GM12878 (cell line): Measurements from ENCODE around the gene DENND1B. TPM values are rescaled to one million over a fixed set of nuclear protein-coding genes. Genes with fewer than 3 reads are reported as not detected.

ENCODE experiments used
- ATAC-seq: fragments of 200-7000 bp; cut with Tn5 transposase; 3 replicates; pipeline ENCODE4 v1.9.1; 2020; ENCODE audit warnings: mild to moderate bottlenecking, moderate library complexity
- BruUV-seq: library from RNA; stranded (reverse); fragments of 400-500 nt; replicated peaks from 2 replicates; lab custom pipeline; 2021; lab: Mats Ljungman, UMichigan
- CTCF ChIA-PET: fragments of 300-600 bp; sonication (Branson Sonifier 250); formaldehyde crosslinking; extraction: SDS; loops from one replicate; lab custom pipeline; 2021; ENCODE audit warnings: inconsistent platforms; lab: Yijun Ruan, JAX
- POLR2A ChIA-PET: fragments of 350-600 bp; formaldehyde crosslinking; extraction: SDS; loops from one replicate; lab custom pipeline; 2021; ENCODE audit warnings: inconsistent platforms; lab: Charles Lee
- RAD21 ChIA-PET: fragments of 300-600 bp; sonication (Branson Sonifier 250); formaldehyde crosslinking; loops from one replicate; lab custom pipeline; 2023; ENCODE audit warnings: antibody characterized with exemption; ENCODE audit not compliant: unreplicated experiment; lab: Charles Lee
- SMC1A ChIA-PET: fragments of 300-600 bp; sonication (Branson Sonifier 250); formaldehyde crosslinking; loops from one replicate; lab custom pipeline; 2023; ENCODE audit not compliant: unreplicated experiment, uncharacterized antibody; lab: Charles Lee
- DNase-seq: peaks from one replicate; pipeline ENCODE4 v3.0.0-alpha.2; 2011; ENCODE audit warnings: low read depth, low spot score
- FAIRE-seq: peaks from 3 replicates; lab custom pipeline; 2011; peaks lifted over from hg19 to GRCh38; lab: Jason Lieb, UNC
- H2AFZ ChIP-seq: 2 replicates; pipeline ENCODE4 v1.6.0; 2011; ENCODE audit warnings: low read depth, low read length, control low read depth; ENCODE audit not compliant: control insufficient read depth
- H3K27ac ChIP-seq: 2 replicates; pipeline ENCODE4 v1.5.1; 2011; ENCODE audit warnings: control low read depth; ENCODE audit not compliant: control insufficient read depth, insufficient read depth
- H3K27me3 ChIP-seq, 2 experiments: replicated peaks in 1 of 2; 2 replicates each; pipeline versions ENCODE4 v1.6.0 to v1.6.1; 2011; ENCODE audit warnings: low read length in 1 of 2; ENCODE audit not compliant: control insufficient read depth in 2 of 2, insufficient read depth in 2 of 2
- H3K36me3 ChIP-seq, 2 experiments: 2 replicates each; pipeline ENCODE4 v1.5.1; 2011; ENCODE audit warnings: low read length in 1 of 2; ENCODE audit not compliant: control insufficient read depth in 2 of 2, insufficient read depth in 2 of 2
- H3K4me1 ChIP-seq: 2 replicates; pipeline ENCODE4 v1.6.1; 2011; ENCODE audit warnings: mild to moderate bottlenecking, low read length, moderate library complexity, mixed read lengths; ENCODE audit not compliant: control insufficient read depth, insufficient read depth
- H3K4me2 ChIP-seq: 2 replicates; pipeline ENCODE4 v1.6.0; 2011; ENCODE audit warnings: control low read depth; ENCODE audit not compliant: control insufficient read depth, insufficient read depth
- H3K4me3 ChIP-seq: fragments of 200-600 bp; sonication (generic); 2 replicates; pipeline ENCODE4 v1.5.1; 2016
- H3K79me2 ChIP-seq: 2 replicates; pipeline ENCODE4 v1.6.0; 2011; ENCODE audit warnings: low read length; ENCODE audit not compliant: control insufficient read depth, insufficient read depth
- H3K9ac ChIP-seq: 2 replicates; pipeline ENCODE4 v1.8.0; 2011; ENCODE audit warnings: low read length, control low read depth, mixed read lengths; ENCODE audit not compliant: control insufficient read depth, insufficient read depth
- H3K9me3 ChIP-seq: replicated peaks from 3 replicates; pipeline ENCODE4 v1.5.1; 2011; ENCODE audit warnings: mild to moderate bottlenecking, low read length; ENCODE audit not compliant: control insufficient read depth, insufficient read depth
- H4K20me1 ChIP-seq: 2 replicates; pipeline ENCODE4 v1.6.0; 2011; ENCODE audit not compliant: control insufficient read depth, insufficient read depth
- EED ChIP-seq: sonication (generic); IDR thresholded peaks from 2 replicates; pipeline ENCODE4 v1.6.1; 2016; ENCODE audit warnings: antibody characterized with exemption, low read depth
- EP300 ChIP-seq, 2 experiments: fragments of 150-350 bp in 1 of 2; IDR thresholded peaks; 2 replicates each; pipeline ENCODE4 v1.6.1; 2011 to 2012; ENCODE audit warnings: low read depth in 2 of 2, low read length in 2 of 2, borderline replicate concordance in 1 of 2, improper control_type of control experiment in 1 of 2, inconsistent platforms in 1 of 2; ENCODE audit not compliant: control insufficient read depth in 1 of 2
- HDGF ChIP-seq: fragments of 450-650 bp; IDR thresholded peaks from 2 replicates; pipeline ENCODE4 v1.6.1; 2016; ENCODE audit warnings: antibody characterized with exemption
- SKIL ChIP-seq: fragments of 450-650 bp; IDR thresholded peaks from 2 replicates; pipeline ENCODE4 v1.6.1; 2017; ENCODE audit warnings: mild to moderate bottlenecking, low read depth, inconsistent platforms; ENCODE audit not compliant: poor library complexity, severe bottlenecking
- SMC3 ChIP-seq: IDR thresholded peaks from 2 replicates; pipeline ENCODE4 v1.6.1; 2011; ENCODE audit warnings: low read length, improper control_type of control experiment, borderline replicate concordance
- STAT3 ChIP-seq: IDR thresholded peaks from 2 replicates; pipeline ENCODE4 v1.6.1; 2011; ENCODE audit warnings: low read depth, low read length, improper control_type of control experiment
- WGBS: methylation state at CpG from one replicate; pipeline ENCODE4 v1.1.6; 2016; ENCODE audit warnings: low lambda C conversion rate; ENCODE audit not compliant: insufficient replicate concordance, insufficient coverage; ENCODE audit errors: missing lambda C conversion rate; 5-methylcytosine and 5-hydroxymethylcytosine counted together
- in situ Hi-C: fragments of 300-500 bp; cut with MboI; formaldehyde crosslinking; loops from 9 replicates; pipeline ENCODE4 v1.14.3; 2018; ENCODE audit warnings: mixed read lengths
- intact Hi-C: fragments of 100-400 bp; cut with micrococcal nuclease; formaldehyde crosslinking; loops from one replicate; pipeline ENCODE4 v1.14.2; 2022; ENCODE audit not compliant: unreplicated experiment
- polyA plus RNA-seq, 11 experiments: library from polyadenylated mRNA; depleted of rRNA in 4 of 11; unstranded in 6 of 11; stranded (reverse) in 5 of 11; fragments of >200 nt; fragmentation: Nextera tagmentation in 4 of 11; fragmentation: Illumina TruSeq in 1 of 11; extraction: Ambion mirVana in 4 of 11; extraction: Trizol in 1 of 11; gene quantifications; 1 replicate in 1 of 11; 2 replicates in 10 of 11; pipeline versions ENCODE4 v1.2.1 to v1.2.3, GENCODE V29; 2011 to 2016; ENCODE audit warnings: inconsistent platforms in 2 of 11, missing spikeins in 2 of 11, low read depth in 1 of 11
- total RNA-seq, 4 experiments: library from RNA; depleted of rRNA in 3 of 4; stranded (reverse); fragments of >200 nt in 3 of 4; fragmentation: Illumina TruSeq in 1 of 4; extraction: Trizol in 1 of 4; gene quantifications; 2 replicates each; pipeline versions ENCODE4 v1.2.1 to v1.2.3, GENCODE V29; 2013 to 2021

Gene DENND1B
- total and polyA plus RNA-seq, 10 of the 15 experiments (the other 5 are each of a cell fraction or from before 2014, with no cell fraction given): 1.7 to 10.7 (median 8.0) TPM

GRCh38 chr1:197801684-197802083 is 26.4 kb upstream of the DENND1B start (continued):
- TF ChIP-seq EP300 (IDR thresholded peaks at IDR 0.05; ENCODE audit: borderline replicate concordance in 1 of 2, control insufficient read depth in 1 of 2, low read depth in 2 of 2, low read length in 2 of 2): no peak
- TF ChIP-seq STAT3: no peak

GRCh38 chr1:197801111-197801482 is 25.8 kb upstream of the DENND1B start:
- no TSS peak for BruUV-seq
- 11% methylated on average over 1 of the region's 1 CpG for WGBS
- POLR2A ChIA-PET: no interaction called here
- Histone ChIP-seq H4K20me1 (no peaks in the 10 kb centered on the region), H3K27me3 (no peaks in the 10 kb centered on the region), H3K79me2 (no peaks in the 10 kb centered on the region), H3K9me3 (peaks cover 4% of the 10 kb centered on the region; the same call in 1 of the 3 replicates), H3K4me1 (no peaks in the 10 kb centered on the region), H3K27ac (no peak overlapping the region), H3K9ac (no peak overlapping the region), H3K4me2 (no peak overlapping the region), H3K36me3 (no peaks in the 10 kb centered on the region), H2AFZ (no peak overlapping the region)
- no peak for FAIRE-seq
- SMC1A ChIA-PET: interaction anchor here (0.9 kb wide), 1 partner anchor 24 kb away, joined by 3 read pairs; no protein-coding TSS in a partner anchor
- CTCF ChIA-PET: no interaction called here
- intact Hi-C loops: no loop called here
- DNase-seq: no peak
- ATAC-seq: no peak
- in situ Hi-C loops: no loop called here
- RAD21 ChIA-PET: no interaction called here
- no peak for TF ChIP-seq EED
- no peak for TF ChIP-seq HDGF
- no peak for TF ChIP-seq SMC3
- no peak for TF ChIP-seq SKIL
- TF ChIP-seq, all 136 proteins: peak for 0
- H3K4me3 ChIP-seq: no peak overlapping the region
